Fibroblast of peridontal ligament (primary cell): ENCODE measurements around the gene BPIFB6.
A peak's percentile ranks its signal among the peaks of the same experiment; 100 is the strongest.

Experiments used
- DNase-seq: peaks from one replicate; pipeline ENCODE4 v3.0.0-alpha.2; 2010; ENCODE audit errors: extremely low read depth

Gene BPIFB6

GRCh38 chr20:33061658-33062028 is 30.2 kb downstream of the BPIFB6 start:
- no peak for DNase-seq

- no peak for DNase-seq
Observed at GRCh38 chr20:33062105-33062824, 30.8 kb downstream of the BPIFB6 start.

GRCh38 chr20:33062825-33063149 is 31.3 kb downstream of the BPIFB6 start:
- no peak for DNase-seq

- DNase-seq: no peak
Observed at GRCh38 chr20:33063271-33063670, 31.8 kb downstream of the BPIFB6 start.

GRCh38 chr20:33064572-33065287 is 33.3 kb downstream of the BPIFB6 start:
- no peak for DNase-seq

- no peak for DNase-seq
Observed at GRCh38 chr20:33065785-33066184, 34.3 kb downstream of the BPIFB6 start.

GRCh38 chr20:33067806-33068205 is 36.4 kb downstream of the BPIFB6 start:
- no peak for DNase-seq

GRCh38 chr20:33068251-33068939 is 36.9 kb downstream of the BPIFB6 start:
- no peak for DNase-seq

GRCh38 chr20:33069673-33070072 is 38.2 kb downstream of the BPIFB6 start:
- DNase-seq: no peak

- no peak for DNase-seq
Observed at GRCh38 chr20:33070111-33071053, 38.9 kb downstream of the BPIFB6 start.

GRCh38 chr20:33071198-33071597 is 39.8 kb downstream of the BPIFB6 start:
- no peak for DNase-seq

GRCh38 chr20:33072362-33072761 is 40.9 kb downstream of the BPIFB6 start:
- DNase-seq: no peak

GRCh38 chr20:33072813-33073212 is 41.4 kb downstream of the BPIFB6 start:
- no peak for DNase-seq

- no peak for DNase-seq
Observed at GRCh38 chr20:33074675-33075074, 43.2 kb downstream of the BPIFB6 start.

- DNase-seq: no peak
Observed at GRCh38 chr20:33075281-33075680, 43.8 kb downstream of the BPIFB6 start.

GRCh38 chr20:33076662-33077372 is 45.4 kb downstream of the BPIFB6 start:
- DNase-seq: no peak

- DNase-seq: peak; percentile 3
Observed at GRCh38 chr20:33079259-33079658, 47.8 kb downstream of the BPIFB6 start, which contains the start of gene BPIFB4. TSS of gene BPIFB4 (plus strand) at chr20:33079643. CDS start at chr20:33081527, 1,884 bp downstream.

- DNase-seq: no peak
Observed at GRCh38 chr20:33081411-33082154, 50.1 kb downstream of the BPIFB6 start.

- DNase-seq: no peak
Observed at GRCh38 chr20:33082546-33082945, 51.1 kb downstream of the BPIFB6 start.
